Measurements from ENCODE around the gene LGI4. TPM values are rescaled to one million over a fixed set of nuclear protein-coding genes. Genes with fewer than 3 reads are reported as not detected.

The LGI4 gene
- total RNA-seq, 1 donor from 2014 or later: 32.9 TPM

DNA sequence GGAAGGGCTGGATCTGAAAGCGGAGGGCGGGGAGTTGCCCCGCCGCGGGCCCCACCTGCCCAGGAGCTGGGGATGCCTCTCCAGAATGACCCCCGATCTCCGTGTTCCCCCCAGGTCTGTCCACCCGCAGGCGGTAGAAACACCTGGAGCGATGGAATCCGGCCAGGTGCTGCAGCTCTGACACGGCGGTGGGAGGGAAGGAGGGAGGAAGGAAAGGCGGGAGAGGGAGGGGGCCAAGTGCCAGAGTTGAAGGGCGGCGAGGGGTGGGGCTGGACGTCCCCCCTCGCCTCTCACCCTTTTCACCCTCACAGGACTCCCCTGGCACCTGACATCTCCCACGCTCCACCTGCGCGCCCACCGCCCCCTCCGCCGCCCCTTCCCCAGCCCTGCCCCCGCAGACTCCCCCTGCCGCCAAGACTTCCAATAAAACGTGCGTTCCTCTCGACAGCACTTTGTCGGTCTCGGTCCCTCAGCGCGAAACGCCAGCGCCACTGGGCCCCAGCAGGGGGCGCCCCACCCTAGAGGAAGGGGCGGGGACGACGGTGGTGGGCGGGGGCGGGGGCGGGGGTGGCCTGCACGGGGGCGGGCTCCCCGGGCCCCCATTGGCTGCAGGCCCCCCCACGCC lies 7.9 kb upstream of the LGI4 start:
- DNase-seq (ENCODE audit: extremely low spot score in 2 of 2): no peak
- H3K27ac ChIP-seq: peak overlapping the region; percentile 75
- H3K4me3 ChIP-seq: peak overlapping the region; percentile 28 to 39
- H3K27me3 ChIP-seq: no peaks in the 10 kb centered on the region
- peaks cover 49% of the 10 kb centered on the region for H3K4me1 ChIP-seq
- peak in 1 of 3 experiments; percentile 85 for TF ChIP-seq CTCF (IDR thresholded peaks at IDR 0.05)
- TF ChIP-seq POLR2AphosphoS5 (IDR thresholded peaks at IDR 0.05; ENCODE audit: insufficient read depth in 1 of 2, low read depth in 1 of 2): no peak
- TF ChIP-seq POLR2A (IDR thresholded peaks at IDR 0.05): no peak
- H3K9me3 ChIP-seq: no peaks in the 10 kb centered on the region
- intact Hi-C loops (cut with DNase I): loop anchor here (5.0 kb wide), 2 partner anchors 65 to 125 kb away; partner anchors contain the start of gene USF2
- H3K36me3 ChIP-seq: no peaks in the 10 kb centered on the region

GRCh38 chr19:35141837-35142605 lies 7.2 kb upstream of the LGI4 start:
- intact Hi-C loops (cut with DNase I): loop anchor here (5.0 kb wide), 2 partner anchors 65 to 125 kb away; partner anchors contain the start of gene USF2
- no peak for TF ChIP-seq POLR2A (IDR thresholded peaks at IDR 0.05)
- Histone ChIP-seq H3K36me3 (no peaks in the 10 kb centered on the region), H3K4me3 (peak overlapping the region; percentile 28 to 39), H3K4me1 (peaks cover 56% of the 10 kb centered on the region), H3K27ac (peak overlapping the region; percentile 75), H3K9me3 (no peaks in the 10 kb centered on the region), H3K27me3 (no peaks in the 10 kb centered on the region)
- DNase-seq (ENCODE audit: extremely low spot score in 2 of 2): no peak

- intact Hi-C loops (cut with DNase I): loop anchor here (5.0 kb wide), 2 partner anchors 64 to 126 kb away; partner anchors contain the start of gene USF2
- Histone ChIP-seq H3K9me3 (no peaks in the 10 kb centered on the region), H3K27ac (peak overlapping the region; percentile 96), H3K36me3 (no peaks in the 10 kb centered on the region), H3K27me3 (no peaks in the 10 kb centered on the region), H3K4me1 (peaks cover 64% of the 10 kb centered on the region), H3K4me3 (peak overlapping the region; percentile 49 to 59)
- TF ChIP-seq POLR2A (IDR thresholded peaks at IDR 0.05) (peak in 1 of 2 donors; percentile 91), CTCF (IDR thresholded peaks at IDR 0.05) (peak in 2 of 3 experiments; percentile 29 to 55), POLR2AphosphoS5 (IDR thresholded peaks at IDR 0.05; ENCODE audit: insufficient read depth in 1 of 2, low read depth in 1 of 2) (peak in 1 of 2 donors; percentile 88)
- DNase-seq (ENCODE audit: extremely low spot score in 2 of 2): peak in 1 of 2 donors; percentile 97
Measured at GRCh38 chr19:35140962-35141836, 6.3 kb upstream of the LGI4 start.

- peaks cover 72% of the 10 kb centered on the region for H3K4me1 ChIP-seq
- no peaks in the 10 kb centered on the region for H3K9me3 ChIP-seq
- intact Hi-C loops (cut with DNase I): loop anchor here (5.0 kb wide), 2 partner anchors 63 to 127 kb away; partner anchors contain the start of gene USF2
- no peak for DNase-seq (ENCODE audit: extremely low spot score in 2 of 2)
- H3K27me3 ChIP-seq: no peaks in the 10 kb centered on the region
- no peaks in the 10 kb centered on the region for H3K36me3 ChIP-seq
- H3K4me3 ChIP-seq: peak overlapping the region; percentile 49 to 59
- peak overlapping the region; percentile 96 for H3K27ac ChIP-seq
- TF ChIP-seq POLR2A (IDR thresholded peaks at IDR 0.05) (no peak), POLR2AphosphoS5 (IDR thresholded peaks at IDR 0.05; ENCODE audit: insufficient read depth in 1 of 2, low read depth in 1 of 2) (no peak)
Measured at GRCh38 chr19:35140207-35140961, 5.5 kb upstream of the LGI4 start.

GRCh38 chr19:35138305-35138892 lies 3.5 kb upstream of the LGI4 start, which contains the start of gene FXYD1:
Gene FXYD1, plus strand, starts transcription at chr19:35138824. Its CDS starts 1,256 bp downstream, at chr19:35140080.
- DNase-seq (ENCODE audit: extremely low spot score in 2 of 2): no peak
- Histone ChIP-seq H3K27me3 (no peaks in the 10 kb centered on the region), H3K4me3 (peak within 1 kb of the TSS; percentile 49 to 59), H3K36me3 (no peaks in the 10 kb centered on the region), H3K4me1 (peaks cover 64% of the 10 kb centered on the region), H3K27ac (peak within 1 kb of the TSS; percentile 96), H3K9me3 (no peaks in the 10 kb centered on the region)
- intact Hi-C loops (cut with DNase I): no loop called here
- TF ChIP-seq POLR2A (IDR thresholded peaks at IDR 0.05) (no peak), CTCF (IDR thresholded peaks at IDR 0.05) (no peak), POLR2AphosphoS5 (IDR thresholded peaks at IDR 0.05; ENCODE audit: insufficient read depth in 1 of 2, low read depth in 1 of 2) (no peak)

Data from vagina (tissue), 2 donors.